HG02852 (cell line): ENCODE results near the gene MT1F.
"Not testable (repeated sequence)": the region's sequence is repeated elsewhere in the genome, so short reads cannot be mapped to it uniquely, and the experiment has no call there.

Experiments used
- ATAC-seq: cut with Tn5 transposase; IDR thresholded peaks from one replicate; pipeline ENCODE4 v1.9.1; 2021; ENCODE audit warnings: mild to moderate bottlenecking, moderate library complexity; ENCODE audit not compliant: unreplicated experiment

Gene MT1F

GRCh38 chr16:56657555-56658326, at the start of gene MT1F:
Gene MT1F, plus strand, starts transcription at chr16:56657959. Its CDS starts 100 bp downstream, at chr16:56658059.
- no peak for ATAC-seq

GRCh38 chr16:56608043-56608875, 49.5 kb upstream of the MT1F start, which contains the start of gene MT2A:
Gene MT2A, plus strand, starts transcription at chr16:56608584. Its CDS starts 72 bp downstream, at chr16:56608656.
- ATAC-seq: peak; percentile 88

- ATAC-seq: no peak
Observed at GRCh38 chr16:56608876-56609462, 48.8 kb upstream of the MT1F start.

GRCh38 chr16:56609463-56609921, 48.3 kb upstream of the MT1F start:
- peak; percentile 38 for ATAC-seq

GRCh38 chr16:56610017-56610608, 47.6 kb upstream of the MT1F start:
- ATAC-seq: no peak

- no peak for ATAC-seq
Observed at GRCh38 chr16:56610609-56611111, 47.1 kb upstream of the MT1F start.

- no peak for ATAC-seq
Observed at GRCh38 chr16:56611281-56611833, 46.4 kb upstream of the MT1F start.

GRCh38 chr16:56613706-56614105, 44.1 kb upstream of the MT1F start:
- ATAC-seq: no peak

- ATAC-seq: no peak
Observed at GRCh38 chr16:56614549-56614991, 43.2 kb upstream of the MT1F start.

- ATAC-seq: no peak
Observed at GRCh38 chr16:56615353-56615752, 42.4 kb upstream of the MT1F start.

GRCh38 chr16:56616608-56617211, 41.0 kb upstream of the MT1F start:
- no peak for ATAC-seq

GRCh38 chr16:56617212-56618085, 40.3 kb upstream of the MT1F start:
- no peak for ATAC-seq

- ATAC-seq: no peak
Observed at GRCh38 chr16:56618138-56618537, 39.6 kb upstream of the MT1F start.

GRCh38 chr16:56620339-56620897, 37.3 kb upstream of the MT1F start:
- no peak for ATAC-seq

- not testable (repeated sequence) for ATAC-seq
Observed at GRCh38 chr16:56621665-56622445, 35.9 kb upstream of the MT1F start.

- not testable (repeated sequence) for ATAC-seq
Observed at GRCh38 chr16:56623184-56623583, 34.6 kb upstream of the MT1F start.

- ATAC-seq: no peak
Observed at GRCh38 chr16:56623637-56624036, 34.1 kb upstream of the MT1F start.
